Colonic mucosa (tissue), 4 donors: ENCODE measurements around the gene RAC3. TPM values are rescaled to one million over a fixed set of nuclear protein-coding genes. Genes with fewer than 3 reads are reported as not detected.

ENCODE experiments used
- DNase-seq: peaks from one replicate; pipeline ENCODE4 v3.0.0-alpha.2; 2020
- H3K27ac ChIP-seq: fragments of 200-600 bp; one replicate; pipeline ENCODE4 v1.8.0; 2021
- H3K27me3 ChIP-seq: fragments of 200-600 bp; one replicate; pipeline ENCODE4 v1.8.0; 2021
- H3K36me3 ChIP-seq: fragments of 200-600 bp; one replicate; pipeline ENCODE4 v1.8.0; 2021
- H3K4me1 ChIP-seq: fragments of 200-600 bp; one replicate; pipeline ENCODE4 v1.8.0; 2021; ENCODE audit warnings: mild to moderate bottlenecking
- H3K4me3 ChIP-seq: fragments of 200-600 bp; one replicate; pipeline ENCODE4 v1.8.0; 2021
- H3K9ac ChIP-seq, 2 donors: one replicate each; pipeline ENCODE4 v1.7.0; 2013; ENCODE audit warnings: control low read depth in 2 of 2, low read depth in 2 of 2, low read length in 2 of 2
- H3K9me3 ChIP-seq: fragments of 200-600 bp; one replicate; pipeline ENCODE4 v1.8.0; 2021
- CTCF ChIP-seq: fragments of 200-600 bp; IDR thresholded peaks from one replicate; pipeline ENCODE4 v1.8.0; 2022; ENCODE audit warnings: antibody characterized with exemption, mild to moderate bottlenecking
- intact Hi-C: fragments of 100-400 bp; cut with DNase I; formaldehyde crosslinking; loops from one replicate; pipeline ENCODE4 v1.14.1; 2022
- total RNA-seq, 2 donors: library from RNA; stranded (reverse); fragmentation: NEBNext Ultra II Directional in 1 of 2; extraction: Animal tissue kit (Norgen Biotek cat#: 25700) in 1 of 2; gene quantifications; one replicate each; pipeline ENCODE4 v1.2.1, GENCODE V29; 2021
- donor health status: healthy.
- donor health status: DM: no; HTN: no; CAD: no.
- donor health status: DM: no; HTN: no; CAD: no.

RAC3 gene
- total RNA-seq, 2 donors from 2014 or later: 7.0 to 16.6 TPM

- Histone ChIP-seq H3K9me3 (no peaks in the 10 kb centered on the region), H3K27me3 (no peaks in the 10 kb centered on the region), H3K4me3 (no peak overlapping the region), H3K27ac (no peak overlapping the region), H3K9ac (no peak overlapping the region), H3K4me1 (no peaks in the 10 kb centered on the region), H3K36me3 (no peaks in the 10 kb centered on the region)
- DNase-seq: no peak
- no peak for TF ChIP-seq CTCF
- intact Hi-C loops: no loop called here
These were observed 18.7 kb upstream of the RAC3 start for GRCh38 chr17:82012640-82013295.

- Histone ChIP-seq H3K9ac (no peak overlapping the region), H3K9me3 (no peaks in the 10 kb centered on the region), H3K27me3 (no peaks in the 10 kb centered on the region), H3K4me1 (no peaks in the 10 kb centered on the region), H3K27ac (no peak overlapping the region), H3K36me3 (no peaks in the 10 kb centered on the region), H3K4me3 (no peak overlapping the region)
- TF ChIP-seq CTCF: no peak
- no peak for DNase-seq
- intact Hi-C loops: no loop called here
These were observed 18.1 kb upstream of the RAC3 start for GRCh38 chr17:82013341-82013740.

GRCh38 chr17:82013772-82014321 lies 17.6 kb upstream of the RAC3 start:
- Histone ChIP-seq H3K9me3 (no peaks in the 10 kb centered on the region), H3K4me3 (no peak overlapping the region), H3K27me3 (no peaks in the 10 kb centered on the region), H3K4me1 (no peaks in the 10 kb centered on the region), H3K36me3 (no peaks in the 10 kb centered on the region), H3K9ac (no peak overlapping the region), H3K27ac (no peak overlapping the region)
- intact Hi-C loops: no loop called here
- no peak for DNase-seq
- no peak for TF ChIP-seq CTCF

GRCh38 chr17:82014432-82014831 lies 17.0 kb upstream of the RAC3 start:
- H3K4me3 ChIP-seq: no peak overlapping the region
- no peaks in the 10 kb centered on the region for H3K36me3 ChIP-seq
- H3K9ac ChIP-seq: no peak overlapping the region
- intact Hi-C loops: no loop called here
- H3K27me3 ChIP-seq: no peaks in the 10 kb centered on the region
- H3K9me3 ChIP-seq: no peaks in the 10 kb centered on the region
- H3K4me1 ChIP-seq: no peaks in the 10 kb centered on the region
- TF ChIP-seq CTCF: no peak
- no peak overlapping the region for H3K27ac ChIP-seq
- DNase-seq: no peak

GRCh38 chr17:82014971-82015310 lies 16.5 kb upstream of the RAC3 start:
- no peak for DNase-seq
- no peak for TF ChIP-seq CTCF
- Histone ChIP-seq H3K4me3 (no peak overlapping the region), H3K36me3 (no peaks in the 10 kb centered on the region), H3K27ac (no peak overlapping the region), H3K9ac (no peak overlapping the region), H3K9me3 (no peaks in the 10 kb centered on the region), H3K4me1 (no peaks in the 10 kb centered on the region), H3K27me3 (no peaks in the 10 kb centered on the region)
- intact Hi-C loops: no loop called here
